ENCODE results near the gene HOXB9. TPM values are rescaled to one million over a fixed set of nuclear protein-coding genes. Genes with fewer than 3 reads are reported as not detected.

The HOXB9 gene
- total and polyA plus RNA-seq, 9 of the 15 experiments (the other 6 are each of a cell fraction or from before 2014, with no cell fraction given): 3.1 to 196 (median 77.6) TPM

GRCh38 chr17:48671697-48672171 lies 45.6 kb upstream of the HOXB9 start (continued):
- TF ChIP-seq, protein P1, sequence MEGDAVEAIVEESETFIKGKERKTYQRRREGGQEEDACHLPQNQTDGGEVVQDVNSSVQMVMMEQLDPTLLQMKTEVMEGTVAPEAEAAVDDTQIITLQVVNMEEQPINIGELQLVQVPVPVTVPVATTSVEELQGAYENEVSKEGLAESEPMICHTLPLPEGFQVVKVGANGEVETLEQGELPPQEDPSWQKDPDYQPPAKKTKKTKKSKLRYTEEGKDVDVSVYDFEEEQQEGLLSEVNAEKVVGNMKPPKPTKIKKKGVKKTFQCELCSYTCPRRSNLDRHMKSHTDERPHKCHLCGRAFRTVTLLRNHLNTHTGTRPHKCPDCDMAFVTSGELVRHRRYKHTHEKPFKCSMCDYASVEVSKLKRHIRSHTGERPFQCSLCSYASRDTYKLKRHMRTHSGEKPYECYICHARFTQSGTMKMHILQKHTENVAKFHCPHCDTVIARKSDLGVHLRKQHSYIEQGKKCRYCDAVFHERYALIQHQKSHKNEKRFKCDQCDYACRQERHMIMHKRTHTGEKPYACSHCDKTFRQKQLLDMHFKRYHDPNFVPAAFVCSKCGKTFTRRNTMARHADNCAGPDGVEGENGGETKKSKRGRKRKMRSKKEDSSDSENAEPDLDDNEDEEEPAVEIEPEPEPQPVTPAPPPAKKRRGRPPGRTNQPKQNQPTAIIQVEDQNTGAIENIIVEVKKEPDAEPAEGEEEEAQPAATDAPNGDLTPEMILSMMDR (IDR thresholded peaks at IDR 0.05 in 2 of 3, conservative IDR thresholded peaks at IDR 0.05 in 1 of 3; ENCODE audit: insufficient read depth in 2 of 3, low read depth in 1 of 3, low read length in 3 of 3): peak; percentile 86 to 91 (median 87)
- TF ChIP-seq NUFIP1 (IDR thresholded peaks at IDR 0.05; ENCODE audit: partially characterized antibody): no peak
- no peak for TF ChIP-seq ARNT (IDR thresholded peaks at IDR 0.05)
- peak; percentile 45; the same call in 1 of the 2 replicates for TF ChIP-seq STAG1 (CRISPR knock-in tag; IDR thresholded peaks at IDR 0.05; ENCODE audit: borderline replicate concordance)
- TF ChIP-seq HDGF (IDR thresholded peaks at IDR 0.05): no peak
- TF ChIP-seq ZNF609 (CRISPR knock-in tag; IDR thresholded peaks at IDR 0.05; ENCODE audit: borderline replicate concordance): no peak
- TF ChIP-seq RNF2 (IDR thresholded peaks at IDR 0.05): no peak
- TF ChIP-seq CGGBP1 (CRISPR knock-in tag; IDR thresholded peaks at IDR 0.05): no peak
- TF ChIP-seq CREM (IDR thresholded peaks at IDR 0.05; ENCODE audit: low read depth): 0 out of 2 replicates have a peak, but pooled peaks have one; percentile 40
- 0 out of 2 replicates have a peak, but pooled peaks have one; percentile 1 for TF ChIP-seq BCOR (IDR thresholded peaks at IDR 0.05)
- TF ChIP-seq, protein P2, sequence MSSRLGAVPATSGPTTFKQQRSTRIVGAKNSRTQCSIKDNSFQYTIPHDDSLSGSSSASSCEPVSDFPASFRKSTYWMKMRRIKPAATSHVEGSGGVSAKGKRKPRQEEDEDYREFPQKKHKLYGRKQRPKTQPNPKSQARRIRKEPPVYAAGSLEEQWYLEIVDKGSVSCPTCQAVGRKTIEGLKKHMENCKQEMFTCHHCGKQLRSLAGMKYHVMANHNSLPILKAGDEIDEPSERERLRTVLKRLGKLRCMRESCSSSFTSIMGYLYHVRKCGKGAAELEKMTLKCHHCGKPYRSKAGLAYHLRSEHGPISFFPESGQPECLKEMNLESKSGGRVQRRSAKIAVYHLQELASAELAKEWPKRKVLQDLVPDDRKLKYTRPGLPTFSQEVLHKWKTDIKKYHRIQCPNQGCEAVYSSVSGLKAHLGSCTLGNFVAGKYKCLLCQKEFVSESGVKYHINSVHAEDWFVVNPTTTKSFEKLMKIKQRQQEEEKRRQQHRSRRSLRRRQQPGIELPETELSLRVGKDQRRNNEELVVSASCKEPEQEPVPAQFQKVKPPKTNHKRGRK (tag; IDR thresholded peaks at IDR 0.05): no peak
- no peak for TF ChIP-seq MCM3 (IDR thresholded peaks at IDR 0.05)
- TF ChIP-seq L3MBTL2 (IDR thresholded peaks at IDR 0.05): peak; percentile 39; the same call in 1 of the 2 replicates
- TF ChIP-seq CBX1 (IDR thresholded peaks at IDR 0.05; ENCODE audit: low read depth): no peak
- no peak for TF ChIP-seq BMI1 (IDR thresholded peaks at IDR 0.05; ENCODE audit: low read length)
- TF ChIP-seq RCOR1 (IDR thresholded peaks at IDR 0.05; ENCODE audit: borderline replicate concordance in 1 of 2, low read depth in 2 of 2, low read length in 2 of 2): 0 out of 4 replicates have a peak, but pooled peaks of 1 of the 2 experiments have one; percentile 16
- TF ChIP-seq, protein P3, sequence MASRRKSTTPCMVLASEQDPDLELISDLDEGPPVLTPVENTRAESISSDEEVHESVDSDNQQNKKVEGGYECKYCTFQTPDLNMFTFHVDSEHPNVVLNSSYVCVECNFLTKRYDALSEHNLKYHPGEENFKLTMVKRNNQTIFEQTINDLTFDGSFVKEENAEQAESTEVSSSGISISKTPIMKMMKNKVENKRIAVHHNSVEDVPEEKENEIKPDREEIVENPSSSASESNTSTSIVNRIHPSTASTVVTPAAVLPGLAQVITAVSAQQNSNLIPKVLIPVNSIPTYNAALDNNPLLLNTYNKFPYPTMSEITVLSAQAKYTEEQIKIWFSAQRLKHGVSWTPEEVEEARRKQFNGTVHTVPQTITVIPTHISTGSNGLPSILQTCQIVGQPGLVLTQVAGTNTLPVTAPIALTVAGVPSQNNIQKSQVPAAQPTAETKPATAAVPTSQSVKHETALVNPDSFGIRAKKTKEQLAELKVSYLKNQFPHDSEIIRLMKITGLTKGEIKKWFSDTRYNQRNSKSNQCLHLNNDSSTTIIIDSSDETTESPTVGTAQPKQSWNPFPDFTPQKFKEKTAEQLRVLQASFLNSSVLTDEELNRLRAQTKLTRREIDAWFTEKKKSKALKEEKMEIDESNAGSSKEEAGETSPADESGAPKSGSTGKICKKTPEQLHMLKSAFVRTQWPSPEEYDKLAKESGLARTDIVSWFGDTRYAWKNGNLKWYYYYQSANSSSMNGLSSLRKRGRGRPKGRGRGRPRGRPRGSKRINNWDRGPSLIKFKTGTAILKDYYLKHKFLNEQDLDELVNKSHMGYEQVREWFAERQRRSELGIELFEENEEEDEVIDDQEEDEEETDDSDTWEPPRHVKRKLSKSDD (conservative IDR thresholded peaks at IDR 0.05; ENCODE audit: low read length): no peak
- no peak for TF ChIP-seq ZNF699 (CRISPR knock-in tag; IDR thresholded peaks at IDR 0.05; ENCODE audit: insufficient replicate concordance)
- no peak for TF ChIP-seq U2AF1 (optimal IDR thresholded peaks at IDR 0.05; ENCODE audit: low read depth, low read length)

Measured in K562 (cell line).